HepG2 (cell line): ENCODE results near the gene MREG.

Experiments
- CHD4 ChIP-seq: fragments of 200-600 bp; sonication (generic); IDR thresholded peaks from 2 replicates; pipeline ENCODE4 v1.7.0; 2017; ENCODE audit warnings: mild to moderate bottlenecking, low read length, borderline replicate concordance
- FOXO1 ChIP-seq: sonication (generic); formaldehyde crosslinking; IDR thresholded peaks from 2 replicates; pipeline ENCODE4 v1.4.0; 2020; ENCODE audit warnings: missing genetic modification reagents
- GABPB1 ChIP-seq: IDR thresholded peaks from 2 replicates; pipeline ENCODE4 v1.6.1; 2016; ENCODE audit warnings: mild to moderate bottlenecking, missing genetic modification reagents, moderate library complexity, missing compliant biosample characterization
- GTF2F1 ChIP-seq: fragments of 150-350 bp; IDR thresholded peaks from 2 replicates; pipeline ENCODE4 v1.6.1; 2014; ENCODE audit warnings: low read length
- KDM1A ChIP-seq: IDR thresholded peaks from 2 replicates; pipeline ENCODE4 v1.6.1; 2016; ENCODE audit warnings: missing compliant biosample characterization
- POLR2A ChIP-seq, 2 experiments: IDR thresholded peaks; 2 replicates each; pipeline ENCODE4 v1.6.1; 2011; ENCODE audit warnings: low read depth in 2 of 2, low read length in 2 of 2, mild to moderate bottlenecking in 1 of 2, moderate library complexity in 1 of 2; ENCODE audit not compliant: insufficient read depth in 1 of 2
- TEAD2 ChIP-seq: sonication (generic); formaldehyde crosslinking; IDR thresholded peaks from 2 replicates; pipeline ENCODE4 v1.9.0; 2021; ENCODE audit warnings: missing genetic modification reagents
- ZNF180 ChIP-seq: sonication (generic); formaldehyde crosslinking; IDR thresholded peaks from 2 replicates; pipeline ENCODE4 v1.4.0; 2020; ENCODE audit warnings: low read depth, missing genetic modification reagents, borderline replicate concordance
- ZNF207 ChIP-seq: fragments of 450-650 bp; IDR thresholded peaks from 2 replicates; pipeline ENCODE4 v1.6.1; 2016; ENCODE audit warnings: antibody characterized with exemption, borderline replicate concordance
- ZNF274 ChIP-seq: sonication (generic); formaldehyde crosslinking; IDR thresholded peaks from 2 replicates; pipeline ENCODE4 v1.5.1; 2020; ENCODE audit warnings: mild to moderate bottlenecking, missing genetic modification reagents
- ZNF777 ChIP-seq: sonication (generic); formaldehyde crosslinking; IDR thresholded peaks from 2 replicates; pipeline ENCODE4 v1.4.0; 2020; ENCODE audit warnings: missing genetic modification reagents
- TF ChIP-seq, protein P1 (sequence below): sonication (generic); formaldehyde crosslinking; IDR thresholded peaks from 2 replicates; pipeline ENCODE4 v1.5.0; 2020; ENCODE audit warnings: mild to moderate bottlenecking, missing genetic modification reagents, moderate library complexity

DNA sequence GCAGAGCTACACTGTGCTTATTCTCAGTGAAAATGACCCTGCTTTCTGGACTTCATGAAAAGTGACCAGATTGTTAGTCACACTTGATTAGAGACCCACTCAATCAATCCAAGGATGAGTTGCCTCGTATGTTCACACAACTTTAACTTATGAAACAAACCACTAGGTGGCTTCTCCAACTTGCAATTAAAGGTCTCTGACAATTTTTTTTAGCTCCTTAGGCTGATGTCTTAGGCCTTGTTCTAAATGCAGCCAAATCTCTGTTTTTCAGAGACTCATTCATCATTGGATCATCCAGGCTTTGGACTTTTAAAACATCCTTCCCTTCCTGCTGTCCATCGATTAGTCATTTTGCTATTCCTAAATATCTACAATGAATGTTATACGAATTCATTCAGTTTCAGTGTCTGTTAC lies 63.4 kb downstream of the MREG start:
- TF ChIP-seq ZNF777 (CRISPR knock-in tag): no peak
- no peak for TF ChIP-seq GABPB1 (CRISPR knock-in tag)
- TF ChIP-seq GTF2F1: no peak
- TF ChIP-seq, protein P1, sequence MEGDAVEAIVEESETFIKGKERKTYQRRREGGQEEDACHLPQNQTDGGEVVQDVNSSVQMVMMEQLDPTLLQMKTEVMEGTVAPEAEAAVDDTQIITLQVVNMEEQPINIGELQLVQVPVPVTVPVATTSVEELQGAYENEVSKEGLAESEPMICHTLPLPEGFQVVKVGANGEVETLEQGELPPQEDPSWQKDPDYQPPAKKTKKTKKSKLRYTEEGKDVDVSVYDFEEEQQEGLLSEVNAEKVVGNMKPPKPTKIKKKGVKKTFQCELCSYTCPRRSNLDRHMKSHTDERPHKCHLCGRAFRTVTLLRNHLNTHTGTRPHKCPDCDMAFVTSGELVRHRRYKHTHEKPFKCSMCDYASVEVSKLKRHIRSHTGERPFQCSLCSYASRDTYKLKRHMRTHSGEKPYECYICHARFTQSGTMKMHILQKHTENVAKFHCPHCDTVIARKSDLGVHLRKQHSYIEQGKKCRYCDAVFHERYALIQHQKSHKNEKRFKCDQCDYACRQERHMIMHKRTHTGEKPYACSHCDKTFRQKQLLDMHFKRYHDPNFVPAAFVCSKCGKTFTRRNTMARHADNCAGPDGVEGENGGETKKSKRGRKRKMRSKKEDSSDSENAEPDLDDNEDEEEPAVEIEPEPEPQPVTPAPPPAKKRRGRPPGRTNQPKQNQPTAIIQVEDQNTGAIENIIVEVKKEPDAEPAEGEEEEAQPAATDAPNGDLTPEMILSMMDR: peak; percentile 59
- no peak for TF ChIP-seq FOXO1 (CRISPR knock-in tag)
- TF ChIP-seq KDM1A (CRISPR knock-in tag): no peak
- no peak for TF ChIP-seq ZNF180
- no peak for TF ChIP-seq ZNF207
- no peak for TF ChIP-seq POLR2A (IDR thresholded peaks at IDR 0.05; ENCODE audit: insufficient read depth in 1 of 2, low read depth in 2 of 2, low read length in 2 of 2)
- no peak for TF ChIP-seq CHD4
- TF ChIP-seq ZNF274 (CRISPR knock-in tag): no peak
- TF ChIP-seq TEAD2 (CRISPR knock-in tag): no peak
